SK-N-SH (cell line): ENCODE measurements around the gene CNNM3. TPM values are rescaled to one million over a fixed set of nuclear protein-coding genes. Genes with fewer than 3 reads are reported as not detected.

Source experiments
- CTCF ChIA-PET: fragments of 300-600, 350-600 bp; formaldehyde crosslinking; extraction: SDS; loops from one replicate; lab custom pipeline; 2021; lab: Yijun Ruan, JAX
- POLR2A ChIA-PET: fragments of 350-600 bp; sonication (Branson Sonifier 250); formaldehyde crosslinking; extraction: SDS; loops from one replicate; lab custom pipeline; 2020; ENCODE audit warnings: antibody characterized with exemption, inconsistent platforms; lab: Yijun Ruan, JAX
- DNase-seq: peaks from one replicate; pipeline ENCODE4 v3.0.0; 2012
- H2AFZ ChIP-seq: fragments of 200-600 bp; sonication (generic); 2 replicates; pipeline ENCODE4 v1.8.1; 2016; ENCODE audit warnings: antibody characterized with exemption, mild to moderate bottlenecking, low read depth
- H3F3A ChIP-seq: fragments of 200-600 bp; sonication (generic); replicated peaks from 2 replicates; pipeline ENCODE3; 2016; ENCODE audit warnings: antibody characterized with exemption, mild to moderate bottlenecking; ENCODE audit not compliant: insufficient read depth
- H3K27ac ChIP-seq, 2 experiments: fragments of 200-500 bp in 1 of 2; fragments of 200-600 bp in 1 of 2; sonication (Bioruptor generic) in 1 of 2; sonication (generic), shearing (Covaris generic) in 1 of 2; 2 replicates each; pipeline versions ENCODE4 v1.5.1 to v1.6.1; 2014 to 2016; ENCODE audit warnings: low read depth in 2 of 2, inconsistent platforms in 1 of 2, low read length in 1 of 2, mild to moderate bottlenecking in 1 of 2, mixed read lengths in 1 of 2
- H3K27me3 ChIP-seq: fragments of 200-600 bp; sonication (generic), shearing (Covaris generic); 2 replicates; pipeline ENCODE4 v1.6.1; 2016; ENCODE audit warnings: mixed run types; ENCODE audit not compliant: insufficient read depth
- H3K36me3 ChIP-seq, 2 experiments: fragments of 200-500 bp in 1 of 2; fragments of 200-600 bp in 1 of 2; sonication (Bioruptor generic) in 1 of 2; sonication (generic) in 1 of 2; replicated peaks in 1 of 2; 2 replicates each; pipeline versions ENCODE3 to v1.5.1; 2014 to 2016; ENCODE audit warnings: low read length in 1 of 2, mild to moderate bottlenecking in 1 of 2; ENCODE audit not compliant: insufficient read depth in 2 of 2, control insufficient read depth in 1 of 2
- H3K4me1 ChIP-seq, 2 experiments: fragments of 200-500 bp in 1 of 2; fragments of 200-600 bp in 1 of 2; sonication (Bioruptor generic) in 1 of 2; sonication (generic), shearing (Covaris generic) in 1 of 2; 2 replicates each; pipeline versions ENCODE4 v1.5.1 to v1.6.1; 2014 to 2016; ENCODE audit warnings: low read depth in 1 of 2, low read length in 1 of 2, mixed run types in 1 of 2; ENCODE audit not compliant: insufficient read depth in 2 of 2, control insufficient read depth in 1 of 2
- H3K4me2 ChIP-seq: fragments of 200-600 bp; sonication (generic), shearing (Covaris generic); 2 replicates; pipeline ENCODE4 v1.6.1; 2017; ENCODE audit warnings: mixed run types
- H3K4me3 ChIP-seq, 2 experiments: fragments of 200-500 bp in 1 of 2; fragments of 200-600 bp in 1 of 2; sonication (Bioruptor generic) in 1 of 2; sonication (generic), shearing (Covaris generic) in 1 of 2; 2 replicates each; pipeline versions ENCODE4 v1.5.1 to v1.8.1; 2014 to 2016; ENCODE audit warnings: low read depth in 2 of 2, inconsistent platforms in 1 of 2, low read length in 1 of 2, mild to moderate bottlenecking in 1 of 2, mixed read lengths in 1 of 2, moderate library complexity in 1 of 2
- H3K79me2 ChIP-seq: fragments of 200-600 bp; sonication (generic); 2 replicates; pipeline ENCODE4 v1.8.1; 2017; ENCODE audit warnings: mild to moderate bottlenecking; ENCODE audit not compliant: insufficient read depth
- H3K9ac ChIP-seq: fragments of 200-600 bp; sonication (generic); 2 replicates; pipeline ENCODE4 v1.6.1; 2017; ENCODE audit warnings: mixed run types
- H3K9me2 ChIP-seq: fragments of 200-600 bp; sonication (generic); 2 replicates; pipeline ENCODE4 v1.6.1; 2017; ENCODE audit warnings: mixed run types
- H3K9me3 ChIP-seq: fragments of 200-600 bp; sonication (generic); 2 replicates; pipeline ENCODE4 v1.6.1; 2017; ENCODE audit warnings: mixed run types, mild to moderate bottlenecking, moderate library complexity
- H4K20me1 ChIP-seq: fragments of 200-600 bp; sonication (generic); 2 replicates; pipeline ENCODE4 v1.6.1; 2017; ENCODE audit warnings: mild to moderate bottlenecking, mixed run types; ENCODE audit not compliant: insufficient read depth
- CHD2 ChIP-seq: fragments of 150-350 bp; IDR thresholded peaks from 2 replicates; pipeline ENCODE4 v1.6.1; 2018; ENCODE audit warnings: low read length; ENCODE audit not compliant: partially characterized antibody
- FOXJ3 ChIP-seq: sonication (generic); formaldehyde crosslinking; IDR thresholded peaks from 2 replicates; pipeline ENCODE4 v1.5.1; 2020; ENCODE audit warnings: mild to moderate bottlenecking, missing genetic modification reagents
- JUND ChIP-seq: IDR thresholded peaks from 2 replicates; pipeline ENCODE4 v1.4.0; 2012
- NFIC ChIP-seq: IDR thresholded peaks from 2 replicates; pipeline ENCODE4 v1.4.0; 2012; ENCODE audit warnings: borderline replicate concordance
- RFX5 ChIP-seq: IDR thresholded peaks from 2 replicates; pipeline ENCODE4 v1.6.1; 2012; ENCODE audit warnings: mild to moderate bottlenecking, improper control_type of control experiment, low read length
- TCF12 ChIP-seq: IDR thresholded peaks from 2 replicates; pipeline ENCODE4 v1.4.0; 2012
- YY1 ChIP-seq: IDR thresholded peaks from 2 replicates; pipeline ENCODE4 v1.4.0; 2012; ENCODE audit warnings: low read depth, mild to moderate bottlenecking
- WGBS: methylation state at CpG from one replicate; pipeline ENCODE4 v1.1.6; 2017; ENCODE audit warnings: low lambda C conversion rate; 5-methylcytosine and 5-hydroxymethylcytosine counted together
- polyA plus RNA-seq, 3 experiments: library from polyadenylated mRNA; depleted of rRNA; stranded (reverse); fragments of >200 nt; gene quantifications; 2 replicates each; pipeline ENCODE4 v1.2.3, GENCODE V29; 2012
- TF ChIP-seq, protein P1 (sequence below): IDR thresholded peaks from 2 replicates; pipeline ENCODE4 v1.4.0; 2012; ENCODE audit warnings: low read depth, borderline replicate concordance
- TF ChIP-seq, protein P2 (sequence below): fragments of 200-600 bp; sonication (generic); IDR thresholded peaks from 2 replicates; pipeline ENCODE4 v1.6.1; 2017; ENCODE audit warnings: antibody characterized with exemption, mild to moderate bottlenecking, moderate library complexity
- TF ChIP-seq, protein P3 (sequence below): IDR thresholded peaks from 2 replicates; pipeline ENCODE4 v1.4.0; 2012; ENCODE audit warnings: low read depth
- TF ChIP-seq, protein P4 (sequence below): fragments of 150-350 bp; IDR thresholded peaks from 2 replicates; pipeline ENCODE4 v1.6.1; 2017; ENCODE audit warnings: antibody characterized with exemption, low read length, low read depth, borderline replicate concordance

Gene CNNM3
- polyA plus RNA-seq, 1 of the 3 experiments (the other 2 are of a cell fraction): 14.7 TPM

DNA sequence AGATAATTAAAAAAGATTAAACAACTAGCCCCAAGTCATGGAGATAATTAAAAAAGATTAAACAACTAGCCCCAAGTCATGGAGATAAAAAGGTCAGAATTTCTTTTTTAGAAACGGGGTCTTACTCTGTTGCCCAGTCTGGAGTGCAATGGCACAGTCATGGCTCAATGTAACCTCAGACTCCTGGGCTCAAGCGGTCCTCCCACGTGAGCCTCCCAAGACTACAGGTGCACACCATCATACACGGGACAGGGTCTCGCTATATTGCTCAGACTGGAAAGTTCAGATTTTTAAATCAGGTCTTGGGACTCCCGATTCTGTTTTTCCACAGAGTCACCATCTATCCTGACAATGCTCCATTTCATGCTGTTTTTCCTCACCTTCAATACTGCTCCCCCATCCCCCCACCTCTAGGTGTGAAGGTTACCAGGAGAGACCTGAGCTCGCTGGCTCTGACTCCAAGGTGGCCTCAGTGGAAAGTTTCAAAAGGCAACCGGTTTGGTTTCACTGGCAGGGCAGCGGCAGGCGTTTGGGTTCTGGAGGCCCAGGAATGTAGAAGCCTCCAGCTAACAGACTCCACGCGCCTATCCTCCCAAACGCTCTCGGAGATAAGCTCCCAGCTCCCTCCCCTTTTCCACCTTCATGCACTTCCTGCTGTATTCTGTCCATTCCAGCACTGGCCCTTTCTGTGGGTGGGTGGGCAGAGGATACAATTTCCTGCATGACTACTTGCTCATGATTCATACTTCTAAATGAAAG is 56.7 kb downstream of the CNNM3 start:
- H3K9me3 ChIP-seq: no peaks in the 10 kb centered on the region
- no peaks in the 10 kb centered on the region; the same call in 1 of the 2 replicates for H4K20me1 ChIP-seq
- H3K4me3 ChIP-seq: no peak overlapping the region
- no peak for TF ChIP-seq YY1
- no peak for TF ChIP-seq NFIC
- TF ChIP-seq, protein P1, sequence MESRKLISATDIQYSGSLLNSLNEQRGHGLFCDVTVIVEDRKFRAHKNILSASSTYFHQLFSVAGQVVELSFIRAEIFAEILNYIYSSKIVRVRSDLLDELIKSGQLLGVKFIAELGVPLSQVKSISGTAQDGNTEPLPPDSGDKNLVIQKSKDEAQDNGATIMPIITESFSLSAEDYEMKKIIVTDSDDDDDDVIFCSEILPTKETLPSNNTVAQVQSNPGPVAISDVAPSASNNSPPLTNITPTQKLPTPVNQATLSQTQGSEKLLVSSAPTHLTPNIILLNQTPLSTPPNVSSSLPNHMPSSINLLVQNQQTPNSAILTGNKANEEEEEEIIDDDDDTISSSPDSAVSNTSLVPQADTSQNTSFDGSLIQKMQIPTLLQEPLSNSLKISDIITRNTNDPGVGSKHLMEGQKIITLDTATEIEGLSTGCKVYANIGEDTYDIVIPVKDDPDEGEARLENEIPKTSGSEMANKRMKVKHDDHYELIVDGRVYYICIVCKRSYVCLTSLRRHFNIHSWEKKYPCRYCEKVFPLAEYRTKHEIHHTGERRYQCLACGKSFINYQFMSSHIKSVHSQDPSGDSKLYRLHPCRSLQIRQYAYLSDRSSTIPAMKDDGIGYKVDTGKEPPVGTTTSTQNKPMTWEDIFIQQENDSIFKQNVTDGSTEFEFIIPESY: no peak
- TF ChIP-seq, protein P2, sequence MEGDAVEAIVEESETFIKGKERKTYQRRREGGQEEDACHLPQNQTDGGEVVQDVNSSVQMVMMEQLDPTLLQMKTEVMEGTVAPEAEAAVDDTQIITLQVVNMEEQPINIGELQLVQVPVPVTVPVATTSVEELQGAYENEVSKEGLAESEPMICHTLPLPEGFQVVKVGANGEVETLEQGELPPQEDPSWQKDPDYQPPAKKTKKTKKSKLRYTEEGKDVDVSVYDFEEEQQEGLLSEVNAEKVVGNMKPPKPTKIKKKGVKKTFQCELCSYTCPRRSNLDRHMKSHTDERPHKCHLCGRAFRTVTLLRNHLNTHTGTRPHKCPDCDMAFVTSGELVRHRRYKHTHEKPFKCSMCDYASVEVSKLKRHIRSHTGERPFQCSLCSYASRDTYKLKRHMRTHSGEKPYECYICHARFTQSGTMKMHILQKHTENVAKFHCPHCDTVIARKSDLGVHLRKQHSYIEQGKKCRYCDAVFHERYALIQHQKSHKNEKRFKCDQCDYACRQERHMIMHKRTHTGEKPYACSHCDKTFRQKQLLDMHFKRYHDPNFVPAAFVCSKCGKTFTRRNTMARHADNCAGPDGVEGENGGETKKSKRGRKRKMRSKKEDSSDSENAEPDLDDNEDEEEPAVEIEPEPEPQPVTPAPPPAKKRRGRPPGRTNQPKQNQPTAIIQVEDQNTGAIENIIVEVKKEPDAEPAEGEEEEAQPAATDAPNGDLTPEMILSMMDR: no peak
- TF ChIP-seq RFX5: no peak
- no peak overlapping the region for H3K4me2 ChIP-seq
- H3K9ac ChIP-seq: no peak overlapping the region
- WGBS: 81% methylated on average over 13 of the region's 14 CpGs
- no peaks in the 10 kb centered on the region for H3K27me3 ChIP-seq
- CTCF ChIA-PET: interaction anchor here (1.2 to 5.7 kb wide), 3 partner anchors 15 to 85 kb away, joined by 3 to 34 read pairs (median 9); partner anchors contain the start of gene ANKRD39
- no peaks in the 10 kb centered on the region for H3K36me3 ChIP-seq
- H2AFZ ChIP-seq: no peak overlapping the region
- H3F3A ChIP-seq: no peaks in the 10 kb centered on the region
- POLR2A ChIA-PET: no interaction called here
- DNase-seq: no peak
- peaks cover 14% of the 10 kb centered on the region for H3K79me2 ChIP-seq
- no peak overlapping the region for H3K27ac ChIP-seq
- peaks cover 9 to 47% of the 10 kb centered on the region in 2 experiments; a peak in 2 of 4 replicates for H3K4me1 ChIP-seq
- no peaks in the 10 kb centered on the region for H3K9me2 ChIP-seq

DNA sequence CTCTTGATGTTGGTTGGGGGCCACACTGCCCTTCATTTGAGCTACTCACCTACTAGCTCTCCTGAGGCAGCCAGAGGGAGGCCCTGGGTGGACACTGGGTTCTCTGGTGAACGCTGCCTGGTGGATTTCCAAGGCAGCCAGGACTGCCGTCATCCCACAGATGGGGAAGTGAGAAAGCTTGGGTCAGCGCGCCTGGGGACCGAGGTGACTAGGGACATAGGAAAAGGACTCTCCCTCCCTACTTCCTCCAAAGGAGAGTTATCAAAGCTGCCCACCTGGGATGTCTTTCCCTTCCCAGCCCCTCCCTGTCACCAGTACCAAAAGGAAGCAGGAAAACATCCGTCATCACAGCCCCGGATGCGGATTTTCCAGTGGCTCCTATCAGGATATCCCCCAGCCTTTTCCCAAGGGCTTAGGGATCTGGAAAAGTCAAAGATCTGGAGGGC is 57.6 kb downstream of the CNNM3 start:
- no peaks in the 10 kb centered on the region for H3K27me3 ChIP-seq
- no peak for DNase-seq
- no peak overlapping the region for H3K4me2 ChIP-seq
- H3K27ac ChIP-seq: no peak overlapping the region
- ChIA-PET POLR2A (interaction anchor here (3.0 kb wide), 1 partner anchor 16 kb away, joined by 8 read pairs; the partner anchor contains the start of gene ANKRD39), CTCF (interaction anchor here (2.9 to 5.7 kb wide), 2 partner anchors 16 to 78 kb away, joined by 25 to 34 read pairs; partner anchors contain the start of gene ANKRD39)
- TF ChIP-seq, protein P2: no peak
- no peak for TF ChIP-seq FOXJ3 (CRISPR knock-in tag)
- no peak for TF ChIP-seq YY1
- TF ChIP-seq CHD2: no peak
- no peak for TF ChIP-seq TCF12
- TF ChIP-seq, protein P3, sequence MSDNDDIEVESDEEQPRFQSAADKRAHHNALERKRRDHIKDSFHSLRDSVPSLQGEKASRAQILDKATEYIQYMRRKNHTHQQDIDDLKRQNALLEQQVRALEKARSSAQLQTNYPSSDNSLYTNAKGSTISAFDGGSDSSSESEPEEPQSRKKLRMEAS: no peak
- no peak for TF ChIP-seq JUND
- TF ChIP-seq NFIC: no peak
- TF ChIP-seq, protein P4, sequence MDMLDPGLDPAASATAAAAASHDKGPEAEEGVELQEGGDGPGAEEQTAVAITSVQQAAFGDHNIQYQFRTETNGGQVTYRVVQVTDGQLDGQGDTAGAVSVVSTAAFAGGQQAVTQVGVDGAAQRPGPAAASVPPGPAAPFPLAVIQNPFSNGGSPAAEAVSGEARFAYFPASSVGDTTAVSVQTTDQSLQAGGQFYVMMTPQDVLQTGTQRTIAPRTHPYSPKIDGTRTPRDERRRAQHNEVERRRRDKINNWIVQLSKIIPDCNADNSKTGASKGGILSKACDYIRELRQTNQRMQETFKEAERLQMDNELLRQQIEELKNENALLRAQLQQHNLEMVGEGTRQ: no peak
- H3K9ac ChIP-seq: no peak overlapping the region
- no peak overlapping the region for H3K4me3 ChIP-seq
- WGBS: 89% methylated on average over 4 of the region's 8 CpGs
- no peak overlapping the region for H2AFZ ChIP-seq
- peaks cover 5% of the 10 kb centered on the region for H3K79me2 ChIP-seq
- H3K9me3 ChIP-seq: no peaks in the 10 kb centered on the region
- no peaks in the 10 kb centered on the region for H3K36me3 ChIP-seq
- no peaks in the 10 kb centered on the region for H3F3A ChIP-seq
- peaks cover 9 to 54% of the 10 kb centered on the region in 2 experiments; a peak in 2 of 4 replicates for H3K4me1 ChIP-seq
- no peaks in the 10 kb centered on the region for H4K20me1 ChIP-seq
- no peaks in the 10 kb centered on the region for H3K9me2 ChIP-seq
